ENCODE results near the gene MYO7A.

MYO7A gene

DNA sequence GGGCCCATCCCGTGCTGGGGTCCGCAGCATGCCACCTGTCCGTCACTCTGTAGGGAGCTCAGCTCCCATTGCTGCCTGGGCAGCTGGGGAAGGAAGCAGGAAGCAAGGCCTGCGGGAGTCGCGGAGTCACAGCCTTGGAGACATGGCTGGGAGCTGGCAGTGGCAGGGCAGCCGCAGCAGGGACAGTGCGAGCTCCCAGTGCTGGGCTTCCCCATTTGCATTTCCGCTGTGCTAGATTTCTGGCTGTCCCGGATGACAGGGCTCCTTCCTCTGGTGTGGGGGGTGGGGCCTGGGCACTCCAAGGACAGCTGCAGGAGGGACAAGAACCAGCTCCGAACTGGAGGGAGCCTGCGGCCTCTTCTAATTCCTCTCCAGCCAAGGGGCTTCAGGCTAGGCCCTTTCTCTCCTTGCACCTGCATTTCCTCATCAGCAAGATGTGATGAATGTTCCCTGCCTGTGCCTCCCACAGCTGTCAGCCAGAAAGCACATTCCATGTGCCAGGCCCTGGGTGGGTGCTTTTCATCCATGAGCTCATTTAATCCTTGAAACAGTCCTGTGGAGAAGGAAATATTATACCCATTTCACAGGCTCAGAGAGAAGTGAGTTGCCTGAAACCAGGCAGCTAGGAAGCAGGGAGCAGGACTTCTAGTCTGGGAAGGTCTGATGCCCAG lies 48.0 kb downstream of the MYO7A start:
- no peak overlapping the region for H3K9ac ChIP-seq (ENCODE audit: low read length)
- peak overlapping the region; percentile 52 for H4K91ac ChIP-seq (ENCODE audit: low read length)
- H3K4me1 ChIP-seq (ENCODE audit: control insufficient read depth, insufficient read depth, low read depth, low read length), result peaks cover 21% of the 10 kb centered on the region
- H2AK5ac ChIP-seq (ENCODE audit: low read length, severe bottlenecking), result no peak overlapping the region
- peak overlapping the region in 1 of 2 experiments; percentile 63 for H3K18ac ChIP-seq (ENCODE audit: low read depth in 1 of 2, low read length in 2 of 2)
- no peak overlapping the region for H3K27ac ChIP-seq (ENCODE audit: low read length, poor library complexity, severe bottlenecking)
- no peak overlapping the region for H2BK12ac ChIP-seq (ENCODE audit: low read length in 2 of 2)
- no peak overlapping the region for H2BK15ac ChIP-seq (ENCODE audit: low read depth, poor library complexity, severe bottlenecking)
- H3K36me3 ChIP-seq (ENCODE audit: control insufficient read depth in 1 of 2, insufficient read depth in 2 of 2, low read depth in 1 of 2, low read length in 2 of 2), result no peaks in the 10 kb centered on the region
- H4K8ac ChIP-seq (ENCODE audit: low read length), result no peak overlapping the region
- no peak overlapping the region for H3K4ac ChIP-seq (ENCODE audit: low read depth in 1 of 2, low read length in 2 of 2)
- H2BK5ac ChIP-seq (ENCODE audit: low read depth, low read length, poor library complexity, severe bottlenecking), result no peak overlapping the region
- DNase-seq, result peak; percentile 5
- H3K4me3 ChIP-seq (ENCODE audit: insufficient read depth in 1 of 2, low read depth in 1 of 2, low read length in 2 of 2), result no peak overlapping the region
- H3K79me1 ChIP-seq (replicated peaks; ENCODE audit: low read length, poor library complexity, severe bottlenecking), result no peaks in the 10 kb centered on the region
- H3K9me3 ChIP-seq (ENCODE audit: control insufficient read depth, low read length), result no peaks in the 10 kb centered on the region
- 42% methylated on average over 12 of the region's 12 CpGs for WGBS
- H3K27me3 ChIP-seq (ENCODE audit: control insufficient read depth in 1 of 2, insufficient read depth in 1 of 2, low read length in 2 of 2), result peaks cover 0 to 38% of the 10 kb centered on the region in 2 experiments
- no peak overlapping the region for H3K14ac ChIP-seq (ENCODE audit: low read length in 2 of 2)
- H3K4me2 ChIP-seq (ENCODE audit: low read length, poor library complexity, severe bottlenecking), result no peak overlapping the region
- H2AFZ ChIP-seq (ENCODE audit: low read depth, low read length), result peak overlapping the region; percentile 10
- H3K23ac ChIP-seq (ENCODE audit: low read length in 2 of 2), result no peak overlapping the region
- H2BK120ac ChIP-seq (ENCODE audit: low read depth, low read length), result no peak overlapping the region

DNA sequence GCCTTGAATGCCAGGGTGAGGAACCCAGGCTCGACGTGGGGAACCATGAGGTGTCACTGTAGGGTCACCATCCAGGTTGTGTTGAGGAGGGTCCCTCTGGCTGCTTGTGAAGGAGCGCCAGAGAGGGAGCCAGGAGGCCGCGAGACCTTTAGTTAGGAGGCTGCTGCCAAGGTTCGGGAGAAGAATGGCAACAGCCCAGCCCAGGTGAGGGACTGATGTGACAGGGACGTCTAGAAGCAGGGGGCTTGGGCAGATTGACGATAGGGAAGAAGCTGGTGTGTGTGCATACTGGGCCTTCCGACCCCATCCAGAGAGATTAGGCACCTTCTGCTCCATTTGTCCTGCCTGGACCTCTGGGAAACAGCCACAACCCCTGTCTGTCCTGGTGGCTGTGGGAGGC lies 49.0 kb downstream of the MYO7A start:
- Histone ChIP-seq H3K14ac (ENCODE audit: low read length in 2 of 2) (no peak overlapping the region), H3K18ac (ENCODE audit: low read depth in 1 of 2, low read length in 2 of 2) (no peak overlapping the region), H3K4ac (ENCODE audit: low read depth in 1 of 2, low read length in 2 of 2) (no peak overlapping the region), H3K9me3 (ENCODE audit: control insufficient read depth, low read length) (no peaks in the 10 kb centered on the region), H3K4me3 (ENCODE audit: insufficient read depth in 1 of 2, low read depth in 1 of 2, low read length in 2 of 2) (no peak overlapping the region), H3K4me2 (ENCODE audit: low read length, poor library complexity, severe bottlenecking) (no peak overlapping the region), H3K36me3 (ENCODE audit: control insufficient read depth in 1 of 2, insufficient read depth in 2 of 2, low read depth in 1 of 2, low read length in 2 of 2) (no peaks in the 10 kb centered on the region), H2BK12ac (ENCODE audit: low read length in 2 of 2) (no peak overlapping the region), H4K8ac (ENCODE audit: low read length) (no peak overlapping the region), H4K91ac (ENCODE audit: low read length) (no peak overlapping the region), H2BK5ac (ENCODE audit: low read depth, low read length, poor library complexity, severe bottlenecking) (no peak overlapping the region), H2AK5ac (ENCODE audit: low read length, severe bottlenecking) (no peak overlapping the region), H3K27ac (ENCODE audit: low read length, poor library complexity, severe bottlenecking) (no peak overlapping the region), H2BK120ac (ENCODE audit: low read depth, low read length) (no peak overlapping the region), H3K79me1 (replicated peaks; ENCODE audit: low read length, poor library complexity, severe bottlenecking) (no peaks in the 10 kb centered on the region), H2BK15ac (ENCODE audit: low read depth, poor library complexity, severe bottlenecking) (no peak overlapping the region), H2AFZ (ENCODE audit: low read depth, low read length) (no peak overlapping the region), H3K23ac (ENCODE audit: low read length in 2 of 2) (no peak overlapping the region), H3K27me3 (ENCODE audit: control insufficient read depth in 1 of 2, insufficient read depth in 1 of 2, low read length in 2 of 2) (peaks cover 0 to 38% of the 10 kb centered on the region in 2 experiments), H3K9ac (ENCODE audit: low read length) (no peak overlapping the region), H3K4me1 (ENCODE audit: control insufficient read depth, insufficient read depth, low read depth, low read length) (peaks cover 17% of the 10 kb centered on the region)
- DNase-seq, result no peak
- 88% methylated on average over 9 of the region's 9 CpGs for WGBS

DNA sequence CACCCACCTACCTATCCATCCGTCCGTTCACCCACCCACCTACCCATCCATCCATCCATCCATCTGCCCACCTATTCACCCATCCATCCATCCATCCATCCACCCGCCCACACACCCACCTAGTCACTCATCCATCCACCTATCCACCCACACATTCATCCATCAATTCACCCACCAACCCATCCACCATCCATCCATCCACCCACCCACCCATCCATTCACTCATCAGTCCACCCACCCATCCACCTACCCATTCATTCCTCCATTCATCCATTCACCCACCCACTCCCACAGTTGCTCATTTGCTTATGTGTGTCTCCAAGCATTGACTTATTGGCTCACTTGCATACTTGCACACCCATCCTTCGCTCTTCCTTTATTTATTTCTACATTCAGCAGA lies 50.1 kb downstream of the MYO7A start:
- no peak for DNase-seq
- no peak overlapping the region for H4K91ac ChIP-seq (ENCODE audit: low read length)
- H3K36me3 ChIP-seq (ENCODE audit: control insufficient read depth in 1 of 2, insufficient read depth in 2 of 2, low read depth in 1 of 2, low read length in 2 of 2), result no peaks in the 10 kb centered on the region
- no peak overlapping the region for H4K8ac ChIP-seq (ENCODE audit: low read length)
- no peak overlapping the region for H2BK5ac ChIP-seq (ENCODE audit: low read depth, low read length, poor library complexity, severe bottlenecking)
- no peak overlapping the region for H3K27ac ChIP-seq (ENCODE audit: low read length, poor library complexity, severe bottlenecking)
- H2AK5ac ChIP-seq (ENCODE audit: low read length, severe bottlenecking), result no peak overlapping the region
- no peak overlapping the region for H3K18ac ChIP-seq (ENCODE audit: low read depth in 1 of 2, low read length in 2 of 2)
- H3K4me3 ChIP-seq (ENCODE audit: insufficient read depth in 1 of 2, low read depth in 1 of 2, low read length in 2 of 2), result no peak overlapping the region
- no peak overlapping the region for H2BK15ac ChIP-seq (ENCODE audit: low read depth, poor library complexity, severe bottlenecking)
- H3K4me2 ChIP-seq (ENCODE audit: low read length, poor library complexity, severe bottlenecking), result no peak overlapping the region
- H2AFZ ChIP-seq (ENCODE audit: low read depth, low read length), result no peak overlapping the region
- H3K27me3 ChIP-seq (ENCODE audit: control insufficient read depth in 1 of 2, insufficient read depth in 1 of 2, low read length in 2 of 2), result peaks cover 7 to 33% of the 10 kb centered on the region in 2 experiments
- H3K14ac ChIP-seq (ENCODE audit: low read length in 2 of 2), result no peak overlapping the region
- H3K4ac ChIP-seq (ENCODE audit: low read depth in 1 of 2, low read length in 2 of 2), result no peak overlapping the region
- no peak overlapping the region for H3K23ac ChIP-seq (ENCODE audit: low read length in 2 of 2)
- no peak overlapping the region for H2BK12ac ChIP-seq (ENCODE audit: low read length in 2 of 2)
- H3K9ac ChIP-seq (ENCODE audit: low read length), result no peak overlapping the region
- H3K9me3 ChIP-seq (ENCODE audit: control insufficient read depth, low read length), result no peaks in the 10 kb centered on the region
- no peak overlapping the region for H2BK120ac ChIP-seq (ENCODE audit: low read depth, low read length)
- H3K79me1 ChIP-seq (replicated peaks; ENCODE audit: low read length, poor library complexity, severe bottlenecking), result no peaks in the 10 kb centered on the region
- peaks cover 17% of the 10 kb centered on the region for H3K4me1 ChIP-seq (ENCODE audit: control insufficient read depth, insufficient read depth, low read depth, low read length)
- 49% methylated on average over 4 of the region's 4 CpGs for WGBS

DNA sequence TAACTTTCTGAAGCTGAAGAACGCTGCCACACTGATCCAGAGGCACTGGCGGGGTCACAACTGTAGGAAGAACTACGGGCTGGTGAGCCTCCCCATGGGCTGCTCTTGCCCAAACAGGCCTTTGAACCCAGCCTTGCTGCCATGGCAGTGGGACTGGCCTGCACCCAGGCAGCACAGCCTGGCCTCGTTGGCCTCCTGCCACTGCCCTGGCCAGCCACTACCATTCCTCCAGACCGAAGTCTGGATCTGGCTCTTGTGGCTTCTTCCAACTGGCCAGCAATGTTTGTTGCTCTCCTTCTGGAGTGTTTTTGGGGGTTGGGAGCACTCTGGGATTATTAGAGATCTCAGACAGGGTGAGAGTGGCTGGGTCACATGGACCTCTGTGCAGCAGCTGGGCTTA lies 51.0 kb downstream of the MYO7A start:
- no peak overlapping the region for H2AK5ac ChIP-seq (ENCODE audit: low read length, severe bottlenecking)
- H3K79me1 ChIP-seq (replicated peaks; ENCODE audit: low read length, poor library complexity, severe bottlenecking), result no peaks in the 10 kb centered on the region
- no peak overlapping the region for H3K9ac ChIP-seq (ENCODE audit: low read length)
- DNase-seq, result no peak
- no peak overlapping the region for H3K23ac ChIP-seq (ENCODE audit: low read length in 2 of 2)
- no peak overlapping the region for H3K18ac ChIP-seq (ENCODE audit: low read depth in 1 of 2, low read length in 2 of 2)
- no peak overlapping the region for H2BK120ac ChIP-seq (ENCODE audit: low read depth, low read length)
- no peaks in the 10 kb centered on the region for H3K36me3 ChIP-seq (ENCODE audit: control insufficient read depth in 1 of 2, insufficient read depth in 2 of 2, low read depth in 1 of 2, low read length in 2 of 2)
- no peak overlapping the region for H2AFZ ChIP-seq (ENCODE audit: low read depth, low read length)
- no peak overlapping the region for H2BK12ac ChIP-seq (ENCODE audit: low read length in 2 of 2)
- H3K4me1 ChIP-seq (ENCODE audit: control insufficient read depth, insufficient read depth, low read depth, low read length), result peaks cover 15% of the 10 kb centered on the region
- no peak overlapping the region for H2BK5ac ChIP-seq (ENCODE audit: low read depth, low read length, poor library complexity, severe bottlenecking)
- no peak overlapping the region for H3K4ac ChIP-seq (ENCODE audit: low read depth in 1 of 2, low read length in 2 of 2)
- no peak overlapping the region for H3K27ac ChIP-seq (ENCODE audit: low read length, poor library complexity, severe bottlenecking)
- no peak overlapping the region for H3K4me3 ChIP-seq (ENCODE audit: insufficient read depth in 1 of 2, low read depth in 1 of 2, low read length in 2 of 2)
- H3K27me3 ChIP-seq (ENCODE audit: control insufficient read depth in 1 of 2, insufficient read depth in 1 of 2, low read length in 2 of 2), result peaks cover 14 to 37% of the 10 kb centered on the region in 2 experiments
- H4K91ac ChIP-seq (ENCODE audit: low read length), result no peak overlapping the region
- no peak overlapping the region for H3K14ac ChIP-seq (ENCODE audit: low read length in 2 of 2)
- no peak overlapping the region for H4K8ac ChIP-seq (ENCODE audit: low read length)
- H3K9me3 ChIP-seq (ENCODE audit: control insufficient read depth, low read length), result no peaks in the 10 kb centered on the region
- 78% methylated on average over 5 of the region's 5 CpGs for WGBS
- H3K4me2 ChIP-seq (ENCODE audit: low read length, poor library complexity, severe bottlenecking), result no peak overlapping the region
- no peak overlapping the region for H2BK15ac ChIP-seq (ENCODE audit: low read depth, poor library complexity, severe bottlenecking)

All from mesenchymal stem cell (in vitro differentiated cells and primary cell).